Thyroid gland (tissue), 4 donors: Measurements from ENCODE around the gene VPS50. TPM values are rescaled to one million over a fixed set of nuclear protein-coding genes. Genes with fewer than 3 reads are reported as not detected.

Experiments used
- DNase-seq, 2 donors: peaks; one replicate each; pipeline ENCODE4 v3.0.0-alpha.2; 2019
- H3K27ac ChIP-seq, 3 donors: fragments of 200-600 bp; sonication (generic); 1 replicate in 2 of 3; 2 replicates in 1 of 3; pipeline ENCODE4 v1.5.1; 2016 to 2019; ENCODE audit warnings: mild to moderate bottlenecking in 1 of 3, moderate library complexity in 1 of 3
- H3K27me3 ChIP-seq: fragments of 200-600 bp; sonication (generic); one replicate; pipeline ENCODE4 v1.5.1; 2019
- H3K36me3 ChIP-seq, 2 donors: fragments of 200-600 bp; sonication (generic); one replicate each; pipeline ENCODE4 v1.5.1; 2016 to 2019
- H3K4me1 ChIP-seq, 2 donors: fragments of 200-600 bp; sonication (generic); one replicate each; pipeline ENCODE4 v1.5.1; 2017 to 2019
- H3K4me3 ChIP-seq, 3 donors: fragments of 200-600 bp; sonication (generic); replicated peaks in 1 of 3; 1 replicate in 2 of 3; 2 replicates in 1 of 3; pipeline ENCODE4 v1.5.1; 2016; ENCODE audit warnings: mild to moderate bottlenecking in 1 of 3
- H3K9me3 ChIP-seq: fragments of 200-600 bp; sonication (generic); one replicate; pipeline ENCODE4 v1.5.1; 2017
- CTCF ChIP-seq, 6 experiments: fragments of 200-600 bp in 3 of 6; fragments of 450-650 bp in 3 of 6; sonication (generic) in 3 of 6; IDR thresholded peaks; one replicate each; pipeline ENCODE4 v1.5.1; 2016 to 2019; ENCODE audit warnings: antibody characterized with exemption in 6 of 6, mild to moderate bottlenecking in 2 of 6, inconsistent platforms in 1 of 6, moderate library complexity in 1 of 6
- POLR2A ChIP-seq, 2 donors: fragments of 450-650 bp; IDR thresholded peaks; one replicate each; pipeline ENCODE4 v1.6.1; 2017; ENCODE audit warnings: antibody characterized with exemption in 2 of 2, mild to moderate bottlenecking in 2 of 2, moderate library complexity in 1 of 2
- WGBS, 2 donors: methylation state at CpG; one replicate each; pipeline ENCODE4 v1.1.5; 2017; 5-methylcytosine and 5-hydroxymethylcytosine counted together
- intact Hi-C: fragments of 100-400 bp; cut with DNase I; formaldehyde crosslinking; loops from one replicate; pipeline ENCODE4 v1.15.1; 2023
- total RNA-seq, 4 donors: library from RNA; depleted of rRNA; stranded (reverse); fragments of >200 nt; gene quantifications; one replicate each; pipeline ENCODE4 v1.2.3, GENCODE V29; 2016

VPS50 gene, protein sequence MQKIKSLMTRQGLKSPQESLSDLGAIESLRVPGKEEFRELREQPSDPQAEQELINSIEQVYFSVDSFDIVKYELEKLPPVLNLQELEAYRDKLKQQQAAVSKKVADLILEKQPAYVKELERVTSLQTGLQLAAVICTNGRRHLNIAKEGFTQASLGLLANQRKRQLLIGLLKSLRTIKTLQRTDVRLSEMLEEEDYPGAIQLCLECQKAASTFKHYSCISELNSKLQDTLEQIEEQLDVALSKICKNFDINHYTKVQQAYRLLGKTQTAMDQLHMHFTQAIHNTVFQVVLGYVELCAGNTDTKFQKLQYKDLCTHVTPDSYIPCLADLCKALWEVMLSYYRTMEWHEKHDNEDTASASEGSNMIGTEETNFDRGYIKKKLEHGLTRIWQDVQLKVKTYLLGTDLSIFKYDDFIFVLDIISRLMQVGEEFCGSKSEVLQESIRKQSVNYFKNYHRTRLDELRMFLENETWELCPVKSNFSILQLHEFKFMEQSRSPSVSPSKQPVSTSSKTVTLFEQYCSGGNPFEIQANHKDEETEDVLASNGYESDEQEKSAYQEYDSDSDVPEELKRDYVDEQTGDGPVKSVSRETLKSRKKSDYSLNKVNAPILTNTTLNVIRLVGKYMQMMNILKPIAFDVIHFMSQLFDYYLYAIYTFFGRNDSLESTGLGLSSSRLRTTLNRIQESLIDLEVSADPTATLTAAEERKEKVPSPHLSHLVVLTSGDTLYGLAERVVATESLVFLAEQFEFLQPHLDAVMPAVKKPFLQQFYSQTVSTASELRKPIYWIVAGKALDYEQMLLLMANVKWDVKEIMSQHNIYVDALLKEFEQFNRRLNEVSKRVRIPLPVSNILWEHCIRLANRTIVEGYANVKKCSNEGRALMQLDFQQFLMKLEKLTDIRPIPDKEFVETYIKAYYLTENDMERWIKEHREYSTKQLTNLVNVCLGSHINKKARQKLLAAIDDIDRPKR
- 10 to 100 TPM; 27.4 to 41.1 (median 36.0) TPM for total RNA-seq

GRCh38 chr7:93231799-93232672 lies at the start of gene VPS50:
Gene VPS50 (plus strand): TSS chr7:93232366. CDS start chr7:93232468, 102 bp downstream.
- H3K4me1 ChIP-seq: peaks cover 5 to 7% of the 10 kb centered on the region in 2 donors

DNA sequence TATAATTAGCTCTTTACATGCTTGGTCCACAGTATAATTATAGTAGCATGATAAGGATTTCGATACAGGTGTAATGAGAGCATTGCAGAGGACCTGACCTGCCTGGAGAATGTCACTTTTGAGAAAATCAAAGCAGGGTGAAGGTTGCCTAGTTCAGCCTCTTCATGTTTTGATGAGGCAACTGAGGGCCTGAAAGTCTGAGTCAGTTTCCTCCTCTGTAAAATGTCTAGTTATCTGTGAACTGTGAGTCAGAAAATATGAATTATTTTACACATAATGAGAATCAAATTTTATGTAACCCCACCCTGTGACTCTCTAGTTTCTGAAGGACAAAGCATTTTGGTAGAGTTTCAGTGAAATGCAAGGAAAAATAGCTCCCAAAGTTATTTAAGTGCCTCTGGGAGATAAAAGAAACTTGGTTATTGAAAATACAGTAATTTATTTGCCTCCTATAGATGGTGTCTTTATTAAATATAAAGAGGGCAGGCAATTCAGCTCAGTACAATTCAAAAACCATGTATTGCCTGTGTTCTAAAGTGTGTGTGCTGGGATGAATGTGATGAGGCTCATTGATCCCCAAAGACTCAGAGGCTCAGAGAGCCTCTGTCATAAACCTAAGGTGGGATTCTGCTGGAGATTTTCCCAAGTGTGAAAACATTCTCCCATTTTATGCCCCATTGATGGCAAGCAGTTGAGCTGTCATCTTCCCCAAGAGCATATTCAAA lies 46.7 kb upstream of the VPS50 start:
- no peak overlapping the region for H3K27ac ChIP-seq
- no peak for TF ChIP-seq POLR2A (IDR thresholded peaks at IDR 0.05)
- no peak for TF ChIP-seq CTCF (IDR thresholded peaks at IDR 0.05)
- H3K4me1 ChIP-seq: no peaks in the 10 kb centered on the region
- H3K4me3 ChIP-seq: no peak overlapping the region
- no peaks in the 10 kb centered on the region for H3K27me3 ChIP-seq
- no peaks in the 10 kb centered on the region for H3K9me3 ChIP-seq
- DNase-seq: no peak
- intact Hi-C loops: no loop called here
- 46 to 68% methylated on average over 1 of the region's 1 CpG for WGBS, 2 donors
- H3K36me3 ChIP-seq: no peaks in the 10 kb centered on the region

More at GRCh38 chr7:93231799-93232672, at the start of gene VPS50:
- no peaks in the 10 kb centered on the region for H3K27me3 ChIP-seq
- WGBS, 2 donors: 1% methylated on average over 38 to 40 of the region's 40 CpGs
- peak within 1 kb of the TSS; percentile 49 to 58 (median 57) for H3K4me3 ChIP-seq
- DNase-seq: peak; percentile 96
- peak within 1 kb of the TSS; percentile 28 to 84 (median 75) for H3K27ac ChIP-seq
- TF ChIP-seq CTCF (IDR thresholded peaks at IDR 0.05): peak in 1 of 6 experiments; percentile 27
- TF ChIP-seq POLR2A (IDR thresholded peaks at IDR 0.05): peak in 1 of 2 donors; percentile 76
- no peaks in the 10 kb centered on the region for H3K36me3 ChIP-seq
- no peaks in the 10 kb centered on the region for H3K9me3 ChIP-seq
- intact Hi-C loops: no loop called here

DNA sequence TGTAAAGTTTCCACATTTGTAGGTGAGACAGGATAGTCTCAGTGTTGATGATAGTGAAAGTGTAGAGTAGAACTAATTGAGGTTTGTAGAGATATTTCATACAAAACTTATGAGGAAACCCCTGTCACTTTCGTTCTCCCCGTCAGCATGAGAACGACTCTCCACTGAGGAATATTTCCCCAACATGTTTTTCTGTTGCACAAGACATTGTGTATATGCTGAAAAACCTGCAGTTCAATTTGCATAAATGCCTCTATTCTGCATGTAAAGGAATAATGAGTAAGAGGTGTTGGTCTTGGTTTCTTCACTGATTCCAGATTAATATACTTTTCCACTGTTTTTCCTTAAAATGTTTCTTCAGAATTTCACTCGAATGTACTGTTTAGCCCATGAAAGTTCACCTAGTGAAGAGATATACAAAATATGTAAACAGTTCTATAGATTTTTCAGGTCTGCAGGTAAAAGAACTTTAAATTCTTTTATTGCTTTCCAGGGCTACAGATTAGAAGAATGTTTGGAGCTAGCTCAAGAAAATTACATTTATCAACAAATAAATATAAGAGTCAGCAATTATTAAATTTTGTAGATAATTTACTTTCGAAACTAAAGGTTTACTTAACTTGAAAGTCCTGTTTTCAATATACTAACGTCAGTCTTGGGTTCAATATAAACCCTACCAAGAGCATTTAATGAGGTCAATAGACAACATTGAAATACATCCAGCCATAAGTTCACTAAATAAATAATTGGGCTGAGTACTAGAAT lies 43.1 kb upstream of the VPS50 start:
- Histone ChIP-seq H3K9me3 (no peaks in the 10 kb centered on the region), H3K4me3 (no peak overlapping the region), H3K27ac (no peak overlapping the region), H3K4me1 (no peaks in the 10 kb centered on the region), H3K36me3 (no peaks in the 10 kb centered on the region), H3K27me3 (no peaks in the 10 kb centered on the region)
- 77 to 80% methylated on average over 6 of the region's 6 CpGs for WGBS, 2 donors
- TF ChIP-seq CTCF (IDR thresholded peaks at IDR 0.05): no peak
- no peak for TF ChIP-seq POLR2A (IDR thresholded peaks at IDR 0.05)
- DNase-seq: no peak
- intact Hi-C loops: no loop called here

GRCh38 chr7:93194386-93194785 lies 37.8 kb upstream of the VPS50 start:
- no peak for DNase-seq
- no peak overlapping the region for H3K27ac ChIP-seq
- intact Hi-C loops: no loop called here
- H3K36me3 ChIP-seq: no peaks in the 10 kb centered on the region
- no peaks in the 10 kb centered on the region for H3K9me3 ChIP-seq
- no peaks in the 10 kb centered on the region for H3K27me3 ChIP-seq
- H3K4me3 ChIP-seq: no peak overlapping the region
- no peaks in the 10 kb centered on the region for H3K4me1 ChIP-seq
- WGBS, 2 donors: 57 to 59% methylated on average over 3 of the region's 3 CpGs
- TF ChIP-seq POLR2A (IDR thresholded peaks at IDR 0.05) (no peak), CTCF (IDR thresholded peaks at IDR 0.05) (no peak)
